B cell (primary cell): ENCODE measurements around the gene SMKR1. TPM values are rescaled to one million over a fixed set of nuclear protein-coding genes. Genes with fewer than 3 reads are reported as not detected.

ENCODE experiments used
- ATAC-seq: fragments of 200-7000 bp; cut with Tn5 transposase; one replicate; pipeline ENCODE4 v1.10.0; 2021; ENCODE audit warnings: low read depth, mild to moderate bottlenecking, moderate number of reproducible peaks, moderate library complexity
- CTCF ChIA-PET: fragments of 350-600 bp; sonication (Branson Sonifier 250); formaldehyde crosslinking; loops from one replicate; lab custom pipeline; 2021; ENCODE audit warnings: antibody characterized with exemption, inconsistent platforms; lab: Charles Lee
- POLR2A ChIA-PET: fragments of 350-600 bp; sonication (Branson Sonifier 250); formaldehyde crosslinking; loops from one replicate; lab custom pipeline; 2021; ENCODE audit warnings: antibody characterized with exemption; lab: Charles Lee
- DNase-seq: peaks from one replicate; pipeline ENCODE4 v3.0.0; 2013
- H2AFZ ChIP-seq: 2 replicates; pipeline ENCODE4 v1.6.1; 2012; ENCODE audit warnings: mild to moderate bottlenecking, low read depth, low read length; ENCODE audit not compliant: insufficient read depth, poor library complexity, severe bottlenecking
- H3K27ac ChIP-seq, 2 donors: 1 replicate in 1 of 2; 2 replicates in 1 of 2; pipeline ENCODE4 v1.5.1; 2012 to 2013; ENCODE audit warnings: low read length in 2 of 2, mild to moderate bottlenecking in 2 of 2, moderate library complexity in 1 of 2
- H3K27me3 ChIP-seq, 4 experiments: fragments of 200-600 bp in 1 of 4; sonication (generic) in 1 of 4; replicated peaks in 1 of 4; 1 replicate in 2 of 4; 2 replicates in 2 of 4; pipeline versions ENCODE4 v1.6.1 to v1.7.0; 2013 to 2016; ENCODE audit warnings: low read length in 3 of 4, mild to moderate bottlenecking in 2 of 4, mixed read lengths in 1 of 4, moderate library complexity in 1 of 4; ENCODE audit not compliant: insufficient read depth in 4 of 4, control insufficient read depth in 3 of 4; ENCODE audit errors: control extremely low read depth in 1 of 4
- H3K36me3 ChIP-seq, 2 experiments: replicated peaks in 1 of 2; 1 replicate in 1 of 2; 2 replicates in 1 of 2; pipeline versions ENCODE4 v1.6.1 to v1.7.1; 2013; ENCODE audit warnings: low read length in 1 of 2; ENCODE audit not compliant: insufficient read depth in 2 of 2, control insufficient read depth in 1 of 2; ENCODE audit errors: control extremely low read depth in 1 of 2, extremely low read depth in 1 of 2
- H3K4me1 ChIP-seq, 2 donors: fragments of 200-600 bp in 1 of 2; sonication (generic) in 1 of 2; 1 replicate in 1 of 2; 2 replicates in 1 of 2; pipeline versions ENCODE4 v1.5.1 to v1.6.1; 2013 to 2017; ENCODE audit warnings: low read length in 2 of 2; ENCODE audit not compliant: control insufficient read depth in 2 of 2, insufficient read depth in 2 of 2
- H3K4me2 ChIP-seq: replicated peaks from 2 replicates; pipeline ENCODE3; 2012; ENCODE audit warnings: mild to moderate bottlenecking, low read depth, low read length; ENCODE audit not compliant: poor library complexity, severe bottlenecking
- H3K4me3 ChIP-seq, 5 experiments: fragments of 200-600 bp in 1 of 5; sonication (generic) in 1 of 5; 1 replicate in 3 of 5; 2 replicates in 2 of 5; pipeline versions ENCODE4 v1.5.1 to v1.7.0; 2011 to 2016; ENCODE audit warnings: low read length in 4 of 5, mild to moderate bottlenecking in 4 of 5, low read depth in 2 of 5, control low read depth in 1 of 5, moderate library complexity in 1 of 5; ENCODE audit not compliant: insufficient read depth in 1 of 5; ENCODE audit errors: control extremely low read depth in 1 of 5, extremely low read depth in 1 of 5
- H3K79me2 ChIP-seq: fragments of 200-600 bp; sonication (generic); one replicate; pipeline ENCODE4 v1.6.0; 2016; ENCODE audit warnings: low read length; ENCODE audit not compliant: control insufficient read depth, insufficient read depth
- H3K9ac ChIP-seq: fragments of 200-600 bp; sonication (generic); 2 replicates; pipeline ENCODE4 v1.6.1; 2017; ENCODE audit warnings: mild to moderate bottlenecking, low read length, moderate library complexity
- H3K9me3 ChIP-seq, 3 donors: one replicate each; pipeline versions ENCODE4 v1.6.1 to v1.7.1; 2013; ENCODE audit warnings: low read length in 2 of 3; ENCODE audit not compliant: control insufficient read depth in 2 of 3, insufficient read depth in 1 of 3; ENCODE audit errors: control extremely low read depth in 1 of 3
- H4K20me1 ChIP-seq: 2 replicates; pipeline ENCODE4 v1.6.0; 2012; ENCODE audit warnings: mild to moderate bottlenecking, low read length; ENCODE audit not compliant: insufficient read depth, control insufficient read depth, poor library complexity, severe bottlenecking
- H3K27ac Mint-ChIP-seq: one replicate; pipeline ENCODE4 v1.8.0; 2021; ENCODE audit warnings: mixed read lengths
- H3K27me3 Mint-ChIP-seq: one replicate; pipeline ENCODE4 v1.8.0; 2021; ENCODE audit warnings: mixed read lengths
- H3K4me1 Mint-ChIP-seq: one replicate; pipeline ENCODE4 v1.8.0; 2021; ENCODE audit warnings: mixed read lengths
- H3K4me3 Mint-ChIP-seq: one replicate; pipeline ENCODE4 v1.8.0; 2021; ENCODE audit warnings: mixed read lengths
- H3K9me3 Mint-ChIP-seq: one replicate; pipeline ENCODE4 v1.8.0; 2022; ENCODE audit warnings: mixed read lengths; ENCODE audit not compliant: insufficient read depth
- EZH2 ChIP-seq: IDR thresholded peaks from 2 replicates; pipeline ENCODE4 v1.6.1; 2012; ENCODE audit warnings: borderline replicate concordance, low read depth, mild to moderate bottlenecking, moderate library complexity, low read length; ENCODE audit not compliant: insufficient read depth, poor library complexity, severe bottlenecking
- WGBS: methylation state at CpG from one replicate; pipeline ENCODE4 v1.1.5; 2013; ENCODE audit warnings: missing lambda C conversion rate; ENCODE audit not compliant: insufficient coverage; 5-methylcytosine and 5-hydroxymethylcytosine counted together
- intact Hi-C: fragments of 100-400 bp; cut with micrococcal nuclease; formaldehyde crosslinking; loops from one replicate; pipeline ENCODE4 v1.10.0; 2022
- polyA plus RNA-seq: library from polyadenylated mRNA; depleted of rRNA; stranded (reverse); fragments of >200 nt; gene quantifications from 2 replicates; pipeline ENCODE4 v1.2.3, GENCODE V29; 2012
- total RNA-seq, 2 donors: library from RNA; stranded (reverse); fragments of 120-200 nt in 1 of 2; gene quantifications; 1 replicate in 1 of 2; 2 replicates in 1 of 2; pipeline versions ENCODE4 v1.2.3 to v1.2.4, GENCODE V29; 2013 to 2022
- TF ChIP-seq, protein P1 (sequence below): fragments of 200-600 bp; IDR thresholded peaks from one replicate; pipeline ENCODE4 v1.8.0; 2022; ENCODE audit warnings: antibody characterized with exemption, mild to moderate bottlenecking

Gene SMKR1
- total and polyA plus RNA-seq, 2 donors (not counting 1 experiment from before 2014, with no cell fraction given) = 0.58 to 2.9 TPM

GRCh38 chr7:129517931-129518330, 15.6 kb downstream of the SMKR1 start:
- H3K27ac Mint-ChIP-seq = no peak overlapping the region
- WGBS = no CpG with 5 or more reads among the region's 6 CpGs
- no peak overlapping the region for H3K4me3 Mint-ChIP-seq

GRCh38 chr7:129519464-129519863, 17.1 kb downstream of the SMKR1 start:
- H3K27ac Mint-ChIP-seq = no peak overlapping the region
- ATAC-seq = no peak
- Histone ChIP-seq H3K9ac (no peak overlapping the region), H3K27ac (no peak overlapping the region), H3K4me2 (no peak overlapping the region), H3K36me3 (no peaks in the 10 kb centered on the region), H3K27me3 (peaks cover 0 to 13% (median 0%) of the 10 kb centered on the region in 4 experiments), H2AFZ (no peak overlapping the region), H3K79me2 (no peaks in the 10 kb centered on the region), H4K20me1 (no peaks in the 10 kb centered on the region), H3K4me3 (no peak overlapping the region), H3K9me3 (no peaks in the 10 kb centered on the region), H3K4me1 (no peaks in the 10 kb centered on the region)
- ChIA-PET CTCF (interaction anchor here (1.1 kb wide), 1 partner anchor 12 kb away, joined by 4 read pairs; no protein-coding TSS in a partner anchor), POLR2A (no interaction called here)
- H3K27me3 Mint-ChIP-seq = peaks cover 12% of the 10 kb centered on the region
- H3K9me3 Mint-ChIP-seq = no peaks in the 10 kb centered on the region
- no peak overlapping the region for H3K4me3 Mint-ChIP-seq
- DNase-seq = no peak
- TF ChIP-seq, protein P1, sequence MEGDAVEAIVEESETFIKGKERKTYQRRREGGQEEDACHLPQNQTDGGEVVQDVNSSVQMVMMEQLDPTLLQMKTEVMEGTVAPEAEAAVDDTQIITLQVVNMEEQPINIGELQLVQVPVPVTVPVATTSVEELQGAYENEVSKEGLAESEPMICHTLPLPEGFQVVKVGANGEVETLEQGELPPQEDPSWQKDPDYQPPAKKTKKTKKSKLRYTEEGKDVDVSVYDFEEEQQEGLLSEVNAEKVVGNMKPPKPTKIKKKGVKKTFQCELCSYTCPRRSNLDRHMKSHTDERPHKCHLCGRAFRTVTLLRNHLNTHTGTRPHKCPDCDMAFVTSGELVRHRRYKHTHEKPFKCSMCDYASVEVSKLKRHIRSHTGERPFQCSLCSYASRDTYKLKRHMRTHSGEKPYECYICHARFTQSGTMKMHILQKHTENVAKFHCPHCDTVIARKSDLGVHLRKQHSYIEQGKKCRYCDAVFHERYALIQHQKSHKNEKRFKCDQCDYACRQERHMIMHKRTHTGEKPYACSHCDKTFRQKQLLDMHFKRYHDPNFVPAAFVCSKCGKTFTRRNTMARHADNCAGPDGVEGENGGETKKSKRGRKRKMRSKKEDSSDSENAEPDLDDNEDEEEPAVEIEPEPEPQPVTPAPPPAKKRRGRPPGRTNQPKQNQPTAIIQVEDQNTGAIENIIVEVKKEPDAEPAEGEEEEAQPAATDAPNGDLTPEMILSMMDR = no peak
- no peak for TF ChIP-seq EZH2
- intact Hi-C loops = no loop called here
- WGBS = 62% methylated on average over 5 of the region's 5 CpGs
- no peaks in the 10 kb centered on the region for H3K4me1 Mint-ChIP-seq

More at GRCh38 chr7:129517931-129518330, 15.6 kb downstream of the SMKR1 start:
- H3K79me2 ChIP-seq = no peaks in the 10 kb centered on the region
- no peak overlapping the region for H2AFZ ChIP-seq
- H4K20me1 ChIP-seq = no peaks in the 10 kb centered on the region
- no peak overlapping the region for H3K4me3 ChIP-seq
- no peaks in the 10 kb centered on the region for H3K36me3 ChIP-seq
- no peaks in the 10 kb centered on the region for H3K9me3 ChIP-seq
- ChIA-PET CTCF (no interaction called here), POLR2A (no interaction called here)
- peaks cover 0 to 10% (median 0%) of the 10 kb centered on the region in 4 experiments for H3K27me3 ChIP-seq
- H3K4me2 ChIP-seq = no peak overlapping the region
- H3K9ac ChIP-seq = no peak overlapping the region
- no peaks in the 10 kb centered on the region for H3K4me1 ChIP-seq
- no peak for TF ChIP-seq EZH2
- TF ChIP-seq, protein P1 = no peak
- Mint-ChIP-seq H3K27me3 (peaks cover 12% of the 10 kb centered on the region), H3K4me1 (no peaks in the 10 kb centered on the region), H3K9me3 (no peaks in the 10 kb centered on the region)
- ATAC-seq (no peak), DNase-seq (no peak)
- intact Hi-C loops = no loop called here
- no peak overlapping the region for H3K27ac ChIP-seq
